HuH-7 (cell line): ENCODE data around the gene CNOT4.
"Not testable (repeated sequence)": the region's sequence is repeated elsewhere in the genome, so short reads cannot be mapped to it uniquely, and the experiment has no call there.

Source experiments
- DNase-seq: peaks from one replicate; pipeline ENCODE4 v3.0.0; 2011; ENCODE audit warnings: low spot score

Gene CNOT4

DNA sequence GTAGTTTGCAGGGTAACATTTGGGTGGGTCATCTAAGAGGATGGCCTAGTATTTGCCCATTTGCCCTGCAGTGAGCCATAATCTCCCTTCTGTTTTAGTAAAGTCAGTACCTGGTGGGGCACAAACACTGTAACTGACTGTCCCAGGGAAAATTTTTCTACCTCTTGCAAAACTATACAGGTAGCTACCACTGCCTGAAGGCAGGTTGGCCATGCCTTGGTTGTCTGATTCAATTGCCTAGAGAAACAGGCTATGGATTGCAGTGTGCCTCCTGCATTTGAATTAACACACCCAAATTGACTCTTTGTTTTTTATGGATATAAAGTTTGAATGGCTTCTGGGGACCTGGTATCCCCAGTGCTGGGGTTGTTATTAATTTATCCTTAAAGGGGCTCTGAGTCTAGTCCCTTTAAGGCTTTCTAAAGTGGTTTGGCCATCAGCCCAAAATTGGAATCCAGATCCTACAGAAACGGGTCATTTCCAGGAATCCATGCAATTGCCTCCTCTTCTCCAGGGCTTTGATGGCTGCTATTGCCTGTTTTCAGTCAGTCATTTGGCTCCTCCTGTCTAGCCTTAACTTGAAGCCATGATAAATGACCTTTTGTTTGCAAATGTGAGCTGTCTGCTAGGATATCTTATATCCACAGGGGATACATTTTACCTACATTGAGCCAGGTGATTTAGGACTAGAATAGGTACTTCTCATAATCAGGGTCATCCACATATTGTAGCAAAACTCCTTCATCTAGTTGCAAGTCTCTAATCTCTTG, 187.1 kb downstream of the CNOT4 start:
- no peak for DNase-seq

DNA sequence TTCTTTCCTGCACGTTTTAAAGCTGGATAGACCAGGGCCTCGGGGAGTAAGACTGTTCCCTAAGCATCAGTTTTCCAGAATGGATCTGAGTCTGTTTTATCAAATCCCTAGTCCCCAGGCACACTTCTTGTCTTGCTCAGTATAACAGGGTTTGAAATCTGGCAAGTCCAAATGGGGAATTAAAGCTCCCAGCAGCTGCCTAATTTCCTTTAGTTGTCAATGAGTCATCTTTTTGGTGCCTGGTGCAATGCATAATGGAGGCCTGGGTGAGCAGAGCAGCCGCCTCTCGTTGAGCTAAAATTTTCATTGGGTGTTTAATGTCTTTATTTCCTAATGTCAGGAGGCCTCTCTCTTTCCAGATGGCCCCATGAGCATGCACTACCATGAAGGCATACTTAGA, 188.3 kb downstream of the CNOT4 start:
- no peak for DNase-seq

DNA sequence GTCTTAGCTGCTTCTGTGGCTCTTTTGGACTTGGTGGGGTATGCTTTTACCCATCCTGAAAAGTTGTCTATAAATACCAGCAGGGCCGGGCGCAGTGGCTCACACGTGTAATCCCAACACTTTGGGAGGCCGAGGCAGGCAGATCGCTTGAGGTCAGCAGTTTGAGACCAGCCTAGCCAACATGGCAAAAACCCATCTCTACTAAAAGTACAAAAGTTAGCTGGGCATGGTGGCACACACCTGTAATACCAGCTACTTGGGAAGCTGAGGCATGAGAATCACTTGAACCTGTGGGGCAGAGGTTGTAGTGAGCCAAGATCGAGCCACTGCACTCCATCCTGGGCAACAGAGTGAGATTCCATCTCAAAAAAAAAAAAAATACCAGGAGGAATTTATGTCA, 188.9 kb downstream of the CNOT4 start:
- DNase-seq = not testable (repeated sequence)

DNA sequence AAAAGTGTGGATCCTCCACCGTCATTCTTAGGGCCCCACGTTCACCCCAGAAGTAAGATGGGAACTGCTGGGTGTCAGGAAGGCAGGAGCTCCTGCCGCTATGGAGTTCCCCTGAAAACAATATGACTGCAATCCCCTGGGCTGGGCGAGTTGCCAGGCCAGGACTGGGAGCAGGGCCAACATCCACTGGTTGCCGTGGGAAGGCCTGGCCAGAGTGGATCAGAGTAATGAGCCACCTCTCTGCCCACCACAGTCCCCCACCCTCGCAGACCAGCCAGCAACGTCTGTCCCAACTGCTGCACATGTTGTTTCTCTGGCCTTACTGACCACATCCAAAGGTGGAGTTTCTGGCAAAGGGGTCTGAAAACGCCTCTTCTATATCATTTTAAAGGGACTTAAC, 189.6 kb downstream of the CNOT4 start:
- DNase-seq = no peak

DNA sequence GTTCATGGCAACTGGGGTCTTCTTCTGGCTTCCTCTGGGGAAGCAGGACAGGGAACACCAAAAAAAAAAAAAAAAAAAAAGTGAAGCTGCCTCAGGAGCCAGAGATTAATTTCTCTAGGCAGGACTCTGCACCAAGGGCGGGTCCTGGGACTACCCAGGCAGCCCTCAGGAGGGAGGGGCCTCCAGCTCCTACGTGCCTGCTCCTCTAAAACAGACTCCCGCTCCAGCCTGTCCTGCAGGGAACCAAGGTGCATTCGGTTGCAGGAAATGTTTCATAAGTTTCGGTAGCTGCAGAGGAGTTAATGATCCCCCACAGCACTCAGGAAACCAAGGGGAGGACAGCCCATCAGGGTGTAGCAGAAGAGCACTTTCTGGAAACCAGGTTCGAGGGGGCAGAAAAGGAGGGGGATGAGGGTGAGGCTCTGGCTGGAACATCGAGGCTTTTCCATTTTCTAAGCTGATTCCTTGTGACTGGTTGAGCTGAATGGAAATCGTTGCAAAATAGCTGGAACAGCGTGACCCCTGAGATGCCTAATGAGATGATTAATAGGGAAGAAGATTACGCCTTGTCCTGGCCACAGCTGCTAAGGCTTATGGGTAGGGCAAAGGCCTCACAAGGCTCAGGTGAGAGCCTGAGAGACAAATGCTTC, 192.1 kb downstream of the CNOT4 start:
- no peak for DNase-seq

DNA sequence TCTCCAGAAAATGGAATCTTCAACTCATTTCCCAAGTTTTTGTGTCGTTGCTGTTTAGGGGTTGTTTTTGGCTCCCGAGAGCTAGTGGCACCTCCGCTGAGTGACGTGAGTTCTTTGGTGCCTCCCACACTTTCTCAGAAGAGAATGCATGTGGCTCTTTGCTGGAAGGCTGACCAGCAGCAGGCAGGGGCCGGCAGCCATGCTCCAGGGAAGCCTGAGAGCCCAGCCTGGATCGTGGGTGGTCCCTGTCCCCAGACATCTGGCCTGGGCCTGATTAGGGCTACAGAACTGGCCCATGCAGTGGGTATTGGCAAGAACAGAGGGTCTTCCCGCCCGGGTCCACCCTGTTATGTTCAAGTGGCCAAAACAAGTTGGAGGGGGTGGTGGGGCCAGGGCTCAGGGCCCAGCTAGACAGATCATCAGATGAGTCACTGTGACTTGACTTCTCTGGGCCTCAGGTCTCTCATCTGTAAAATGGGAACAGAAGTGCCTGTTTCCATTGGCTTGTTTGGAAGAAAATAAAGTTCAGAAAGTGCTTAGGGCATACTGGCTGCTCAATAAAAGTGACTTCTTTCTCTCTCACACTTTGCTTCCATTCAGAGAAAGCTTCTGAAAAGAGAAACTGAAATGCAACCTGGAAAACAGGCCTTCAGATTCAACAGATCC, 193.1 kb downstream of the CNOT4 start:
- DNase-seq = no peak

DNA sequence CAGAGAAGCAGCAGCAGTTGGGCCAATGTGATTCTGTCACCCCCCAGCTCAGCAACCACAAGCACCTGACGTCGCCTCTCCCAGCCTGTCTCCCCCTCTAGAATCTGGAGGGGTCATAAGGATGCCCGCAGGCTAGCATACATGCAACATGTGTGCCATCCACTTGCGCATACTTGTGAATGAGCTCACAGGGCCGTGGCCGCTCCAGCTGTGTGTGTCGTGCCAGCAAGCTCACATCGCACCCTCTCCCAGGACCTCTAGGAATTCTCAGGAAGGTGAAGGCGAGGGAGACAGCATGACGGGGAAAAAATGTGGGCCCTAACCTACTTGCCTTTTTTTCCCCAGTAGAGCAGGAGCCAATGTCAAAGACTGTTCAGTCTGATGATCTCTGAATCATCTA, 195.9 kb downstream of the CNOT4 start:
- DNase-seq = no peak
